Stromal cell of bone marrow (primary cell): Measurements from ENCODE around the gene CDX2.
A peak's percentile ranks its signal among the peaks of the same experiment; 100 is the strongest.
"Not testable (repeated sequence)": the region's sequence is repeated elsewhere in the genome, so short reads cannot be mapped to it uniquely, and the experiment has no call there.

Source experiments
- DNase-seq: peaks from one replicate; pipeline ENCODE4 v3.0.0-alpha.2; 2012; ENCODE audit warnings: low read depth

Gene CDX2

DNA sequence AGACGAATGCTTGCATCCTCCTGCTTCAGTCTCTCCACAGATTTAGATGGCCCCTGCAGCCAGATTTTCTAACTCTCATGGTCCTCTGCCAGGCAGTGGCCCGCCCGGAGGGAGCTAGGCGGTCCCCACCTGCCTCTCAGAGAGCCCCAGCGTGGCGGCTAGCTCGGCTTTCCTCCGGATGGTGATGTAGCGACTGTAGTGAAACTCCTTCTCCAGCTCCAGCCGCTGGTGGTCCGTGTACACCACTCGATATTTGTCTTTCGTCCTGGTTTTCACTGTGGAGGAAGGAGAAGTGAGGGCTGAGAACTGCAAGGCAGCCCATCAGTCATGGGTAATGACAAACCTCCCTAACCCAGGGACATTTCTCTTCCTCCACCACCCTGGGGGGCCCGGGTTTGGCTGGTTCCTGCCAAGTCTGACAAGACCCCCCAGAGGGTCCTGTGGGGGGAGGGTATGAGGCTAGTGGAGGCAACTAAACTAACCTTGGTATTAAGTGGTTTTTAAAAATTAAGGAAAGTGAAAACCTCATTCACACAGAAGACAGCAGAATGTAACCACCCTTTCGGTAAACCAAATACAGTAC is 4.3 kb downstream of the CDX2 start:
- DNase-seq: no peak

DNA sequence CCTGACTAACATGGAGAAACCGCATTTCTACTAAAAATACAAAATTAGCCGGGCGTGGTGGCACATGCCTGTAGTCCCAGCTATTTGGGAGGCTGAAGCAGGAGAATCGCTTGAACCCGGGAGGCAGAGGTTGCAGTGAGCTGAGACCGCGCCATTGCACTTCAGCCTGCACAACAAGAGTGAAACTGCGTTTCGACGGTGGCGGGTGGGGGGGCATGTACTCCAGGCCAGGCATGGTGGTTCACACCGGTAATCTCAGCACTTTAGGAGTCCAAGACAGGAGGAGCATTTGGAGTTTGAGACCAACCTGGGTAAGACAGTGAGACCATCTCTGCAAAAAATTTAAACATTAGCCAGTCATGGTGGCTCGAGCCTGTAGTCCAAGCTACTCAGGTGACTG is 4.9 kb downstream of the CDX2 start:
- DNase-seq: not testable (repeated sequence)

DNA sequence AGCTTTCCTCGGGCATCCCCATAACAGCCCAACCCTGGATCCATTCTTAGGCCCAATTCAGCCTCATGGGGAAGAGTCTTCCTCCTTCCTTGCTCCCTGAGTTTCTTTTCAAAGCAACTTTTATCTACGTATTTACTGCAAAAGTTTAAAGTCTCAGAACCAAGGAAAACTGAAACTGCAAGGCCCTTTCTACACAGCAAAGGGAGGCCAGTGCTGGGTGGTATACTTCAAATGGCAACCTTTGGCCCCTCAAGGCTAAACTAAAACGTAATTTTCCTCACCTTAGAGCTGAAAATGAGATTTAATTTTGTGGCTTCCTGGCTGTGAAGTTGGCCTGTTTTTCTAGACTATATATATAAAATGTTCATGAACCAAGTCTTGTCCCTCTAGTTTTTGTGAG is 5.6 kb downstream of the CDX2 start:
- DNase-seq: no peak

DNA sequence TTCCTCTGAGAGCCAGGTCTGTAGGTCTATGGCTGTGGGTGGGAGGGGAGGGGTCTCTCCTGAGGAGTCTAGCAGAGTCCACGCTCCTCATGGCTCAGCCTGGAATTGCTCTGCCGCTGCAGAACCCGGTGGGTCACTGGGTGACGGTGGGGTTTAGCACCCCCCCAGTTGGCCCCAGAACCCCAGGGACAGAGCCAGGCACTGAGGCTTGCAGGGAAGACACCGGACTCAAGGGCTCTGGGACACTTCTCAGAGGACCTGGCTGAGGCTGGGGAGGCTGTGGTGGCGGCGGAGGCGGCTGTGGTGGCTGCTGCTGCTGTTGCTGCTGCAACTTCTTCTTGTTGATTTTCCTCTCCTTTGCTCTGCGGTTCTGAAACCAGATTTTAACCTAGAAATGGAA is 6.1 kb downstream of the CDX2 start:
- DNase-seq: no peak

DNA sequence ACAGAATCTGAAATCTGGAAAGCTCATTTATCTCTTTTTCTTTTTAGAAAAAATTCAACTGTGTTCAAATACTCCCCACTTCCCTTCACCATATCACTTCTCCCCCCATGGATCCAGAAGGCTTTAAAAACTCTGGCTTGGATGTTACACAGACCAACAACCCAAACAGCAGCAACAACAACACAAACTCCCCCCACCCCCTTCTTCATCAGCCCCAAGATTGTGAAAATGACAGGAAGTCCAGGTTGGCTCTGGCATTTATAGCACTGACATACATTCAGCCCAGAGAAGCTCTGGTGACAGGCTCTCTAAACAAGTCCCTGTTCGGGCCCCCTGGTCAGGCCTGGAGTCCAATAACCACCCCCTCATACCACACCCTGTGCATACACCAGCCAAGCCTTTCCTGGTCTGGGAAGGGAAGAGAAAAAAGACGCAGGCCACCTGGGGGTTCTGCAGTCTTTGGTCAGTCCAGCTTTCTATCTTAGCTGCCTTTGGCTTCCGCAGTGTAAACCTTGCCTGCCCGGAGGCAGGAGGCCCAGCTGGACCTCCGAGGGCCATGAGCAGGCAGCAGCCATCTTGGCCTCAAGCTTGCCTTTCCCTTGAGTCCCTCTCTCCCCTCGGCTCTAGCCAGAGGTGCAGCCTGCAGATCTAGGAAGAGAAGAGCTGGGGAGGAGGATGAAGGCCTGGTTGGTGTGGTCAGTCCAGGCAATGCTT is 6.8 kb downstream of the CDX2 start:
- no peak for DNase-seq

DNA sequence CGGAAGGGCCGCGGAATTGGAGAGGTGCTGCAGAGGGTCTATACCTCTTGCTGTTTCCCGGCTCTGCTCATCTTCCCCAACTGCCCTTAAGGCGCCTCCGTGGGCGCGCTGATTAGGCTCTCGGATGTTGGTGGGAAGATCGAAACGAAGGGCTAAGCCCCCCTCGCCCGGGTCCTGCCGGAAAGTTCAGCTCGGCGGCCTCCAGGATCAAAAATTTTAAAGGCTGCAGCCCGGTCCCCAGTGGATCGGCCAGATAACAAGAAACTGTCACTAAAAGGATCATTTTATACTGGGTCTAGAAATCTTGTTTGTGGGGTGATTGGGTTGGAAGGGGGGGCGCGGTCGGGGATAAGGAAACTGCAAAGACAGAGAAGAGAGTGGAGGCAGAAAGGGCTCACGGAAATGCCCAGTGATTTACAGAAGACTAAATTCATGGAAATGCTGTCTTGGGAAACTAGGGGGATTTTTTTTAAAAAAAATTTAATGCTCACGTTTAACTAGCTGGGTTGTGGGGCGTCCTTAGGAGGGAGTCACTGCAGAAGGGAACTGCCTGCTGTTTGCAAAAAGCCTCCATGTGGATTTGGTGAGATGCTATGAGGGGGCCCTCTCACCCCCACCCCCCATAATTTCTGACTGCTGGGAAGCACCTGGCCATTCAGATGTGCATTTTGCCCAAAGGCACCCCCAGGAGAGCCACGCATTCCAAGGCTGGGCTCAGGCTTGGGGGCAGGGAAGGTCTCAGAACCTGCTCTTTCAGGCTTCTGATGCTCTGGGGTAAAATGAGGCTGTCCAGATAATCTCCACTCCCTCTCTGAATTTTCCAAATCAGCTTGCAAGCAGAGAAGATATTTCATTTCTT is 7.7 kb downstream of the CDX2 start:
- DNase-seq: no peak

DNA sequence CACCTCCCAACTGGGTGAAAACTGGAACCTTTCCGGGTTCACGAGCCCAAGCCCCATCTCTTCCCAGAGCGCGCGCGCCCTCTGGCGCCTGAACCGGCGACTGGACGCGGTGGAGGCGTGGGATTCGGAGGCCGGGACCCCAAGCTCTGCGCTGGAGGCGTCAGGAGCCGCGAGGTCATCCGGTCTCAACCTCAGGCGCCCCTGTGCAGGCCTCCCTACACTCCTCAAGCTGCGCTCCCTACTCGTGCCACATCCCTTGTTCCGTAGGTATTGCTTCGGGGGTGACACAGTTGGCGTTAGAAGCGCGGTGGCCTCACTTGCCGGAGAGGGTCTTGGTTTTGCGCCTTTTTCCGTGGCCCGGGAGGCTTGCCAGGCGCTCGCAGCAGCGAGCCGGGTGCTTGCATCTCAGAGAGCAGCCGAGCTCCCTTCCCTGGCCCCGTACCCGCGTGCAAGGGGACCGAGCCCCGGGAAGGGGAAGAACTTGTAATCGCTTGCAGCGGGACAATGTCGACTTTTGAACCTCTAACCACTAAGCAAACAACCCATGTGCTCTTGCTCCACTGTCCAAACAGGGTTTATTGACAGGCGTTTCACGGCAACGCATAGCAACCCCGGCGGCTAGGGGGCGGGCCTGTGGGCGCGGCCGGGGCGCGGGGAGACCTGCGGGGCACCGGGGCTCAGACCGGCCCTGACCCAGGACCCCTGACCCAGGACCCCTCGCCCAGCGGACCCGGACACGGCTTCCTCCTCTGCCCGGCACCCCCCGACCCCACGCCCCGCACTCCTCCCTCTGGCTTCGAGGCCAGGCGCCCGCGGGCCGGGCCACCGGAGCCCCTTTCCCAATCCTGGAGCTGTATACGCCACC is 8.5 kb downstream of the CDX2 start:
- peak; percentile 13 for DNase-seq

DNA sequence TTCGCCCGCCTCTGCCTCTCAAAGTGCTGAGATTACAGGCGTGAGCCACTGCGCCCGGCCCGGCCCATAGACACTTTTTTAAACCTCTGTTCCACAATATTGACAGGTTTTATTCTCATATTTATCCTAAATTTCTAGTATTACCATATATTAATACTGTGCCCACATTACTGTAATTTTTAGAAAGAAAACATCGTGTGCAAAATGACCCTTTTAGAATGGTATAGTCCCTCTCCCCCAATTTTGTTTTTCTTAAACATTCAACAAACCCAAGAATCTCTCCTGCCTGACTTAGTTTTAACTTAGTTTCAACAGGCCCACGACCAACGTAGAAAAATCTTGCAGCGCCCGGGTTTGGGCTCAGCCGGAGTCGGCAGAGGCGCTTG is 9.1 kb downstream of the CDX2 start:
- DNase-seq: no peak

DNA sequence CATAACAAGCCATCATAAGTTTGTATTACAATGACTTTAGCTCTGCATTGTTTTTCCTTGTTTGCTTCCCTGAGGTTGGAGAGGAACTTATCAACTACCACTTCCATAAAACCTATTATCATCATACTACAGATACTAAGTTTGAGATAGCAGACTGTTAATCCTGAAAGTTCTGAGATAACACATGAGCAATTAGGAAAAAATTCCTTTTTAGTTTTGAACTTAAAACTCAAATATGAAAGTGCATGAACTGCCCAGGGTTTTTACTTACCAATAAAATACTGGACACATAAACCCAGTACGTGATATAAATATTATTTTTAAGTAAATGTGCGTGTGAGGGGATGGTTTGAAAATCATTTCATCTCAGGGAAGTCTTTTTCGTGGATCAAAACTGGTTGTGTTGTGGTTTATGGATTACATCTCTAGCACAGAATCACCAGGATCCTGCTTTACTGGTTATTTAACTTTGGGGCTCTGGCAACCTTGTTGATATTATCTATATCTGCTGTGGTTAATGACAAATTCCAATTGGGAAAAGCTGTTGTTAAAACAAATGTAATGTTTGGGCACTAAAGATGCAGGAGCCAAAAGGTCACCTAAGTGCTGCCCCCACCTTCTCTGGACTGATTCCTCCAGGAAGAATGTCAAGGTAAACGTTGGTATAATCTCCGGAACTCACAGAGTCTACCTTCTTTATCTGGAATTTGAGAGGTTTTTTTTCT is 12.4 kb downstream of the CDX2 start:
- DNase-seq: no peak

DNA sequence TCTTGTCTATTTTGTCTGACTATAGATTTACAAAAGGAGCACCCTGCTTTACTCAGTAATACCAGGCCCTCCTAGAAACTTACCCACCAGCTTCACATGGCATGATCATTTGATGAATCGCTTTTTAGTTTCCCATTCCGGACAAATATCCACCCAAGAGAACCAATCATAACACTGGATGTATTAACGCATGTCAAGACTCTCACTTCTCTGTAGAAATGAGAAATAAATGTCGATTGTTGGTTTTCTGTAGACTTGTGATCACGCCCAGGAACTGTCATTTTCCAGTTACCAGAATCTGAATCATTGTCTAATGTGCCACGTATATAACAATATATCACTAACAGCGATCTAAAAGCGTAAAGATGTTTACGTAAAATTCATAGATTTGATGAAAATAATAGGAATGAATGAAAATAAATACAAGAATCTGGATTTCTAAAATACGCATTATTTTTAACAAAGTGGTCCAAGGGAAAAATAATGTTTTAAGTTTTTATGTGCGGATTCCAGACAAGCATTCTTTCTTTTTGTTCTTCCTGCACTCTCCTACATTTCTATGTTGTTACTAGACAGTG is 14.0 kb downstream of the CDX2 start:
- DNase-seq: no peak

DNA sequence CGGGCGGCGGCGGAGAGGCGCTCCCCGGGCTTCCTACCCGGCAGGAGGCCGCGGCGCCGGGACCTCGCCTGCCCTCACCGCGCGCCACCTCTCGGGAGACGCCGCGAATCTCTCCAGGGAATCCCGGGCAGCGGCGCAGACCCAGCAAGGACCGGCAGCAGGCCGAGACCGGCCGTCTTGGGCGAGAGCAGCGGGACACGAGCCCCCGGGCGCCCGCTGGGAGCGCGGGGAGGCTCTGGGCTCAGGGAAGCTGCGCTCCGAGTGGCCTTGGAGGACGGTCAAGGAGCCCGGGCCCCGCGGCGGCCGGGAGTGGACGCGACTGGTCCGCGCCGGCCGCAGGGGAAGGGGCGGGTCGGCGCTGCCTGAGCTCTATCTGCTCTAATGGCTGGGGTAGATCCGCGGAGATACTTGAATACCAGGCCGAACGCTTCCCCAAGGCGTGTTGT is 14.7 kb downstream of the CDX2 start:
- no peak for DNase-seq

DNA sequence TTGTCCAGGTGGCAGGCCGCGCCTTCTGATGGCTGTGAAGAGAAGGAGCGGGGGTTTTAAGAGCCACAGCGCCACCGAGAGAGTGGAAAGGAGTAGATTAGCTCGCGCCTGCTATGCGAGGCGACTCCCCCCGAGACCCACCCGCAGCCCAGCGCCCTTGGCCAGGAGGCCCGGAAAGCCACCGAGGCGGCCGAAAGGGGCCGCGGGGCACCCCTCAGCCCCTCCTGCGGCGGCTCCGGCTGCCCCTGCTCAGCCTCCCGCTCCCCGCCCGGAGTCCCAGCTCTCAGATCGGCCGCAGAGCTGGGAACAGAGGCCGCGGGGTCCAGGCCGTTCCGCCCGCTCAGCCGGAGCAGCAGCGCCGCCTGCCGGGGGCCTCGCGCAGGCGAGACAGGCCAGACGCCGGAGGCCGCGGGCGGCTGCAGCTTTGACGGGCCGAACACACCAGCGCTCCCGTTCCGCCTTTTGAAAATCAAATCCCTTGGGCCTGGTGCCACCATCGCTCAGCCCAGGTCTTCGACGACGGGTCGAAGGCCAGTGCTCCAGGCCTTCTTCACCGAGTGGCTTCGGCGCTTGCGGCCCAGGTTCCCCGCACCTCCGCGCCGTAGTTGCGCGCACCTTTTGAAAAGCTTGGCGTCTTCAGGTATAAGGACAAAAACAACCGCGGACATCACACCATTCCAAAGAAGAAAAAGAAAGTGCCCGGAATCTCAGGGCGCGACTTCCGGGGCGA is 15.3 kb downstream of the CDX2 start:
- DNase-seq: peak; percentile 25

DNA sequence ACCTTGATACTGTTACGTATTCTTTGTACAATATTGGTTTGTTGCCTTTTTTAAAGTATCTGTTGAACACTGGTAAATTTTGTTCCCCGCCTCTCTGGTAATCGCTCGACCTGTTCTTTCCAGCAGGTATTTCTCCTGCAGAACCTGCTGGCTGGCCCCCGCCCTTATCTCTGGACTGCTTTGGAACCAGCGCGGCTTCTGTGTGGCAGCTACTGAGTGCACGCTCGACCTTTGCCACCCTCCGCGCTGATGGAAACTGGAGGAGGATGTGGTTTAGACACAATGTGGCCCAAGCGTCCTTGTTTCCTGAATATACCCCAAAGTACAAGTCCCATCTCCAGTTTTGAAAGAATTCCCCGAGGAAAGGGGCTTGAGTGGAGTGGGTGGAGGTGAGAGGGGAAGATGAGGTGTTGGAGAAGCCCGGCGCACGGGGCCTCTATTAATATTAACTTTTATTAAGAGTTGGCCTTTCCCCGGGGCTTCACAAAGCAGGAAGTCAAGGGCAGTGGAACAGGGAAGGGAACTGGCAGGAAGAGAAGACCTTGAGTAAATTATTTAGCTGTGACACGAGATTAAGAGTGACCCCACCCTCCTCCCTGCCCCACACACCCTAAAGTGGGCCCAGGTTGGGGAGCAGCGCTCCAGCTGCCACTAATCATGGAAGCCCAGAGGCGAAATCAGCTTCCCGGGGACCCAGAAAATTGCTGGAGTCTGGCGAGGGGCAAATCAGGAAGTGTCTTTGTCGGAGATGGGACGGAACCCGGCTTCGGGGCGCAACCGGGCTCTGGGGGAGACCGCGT is 16.0 kb downstream of the CDX2 start:
- DNase-seq: no peak

DNA sequence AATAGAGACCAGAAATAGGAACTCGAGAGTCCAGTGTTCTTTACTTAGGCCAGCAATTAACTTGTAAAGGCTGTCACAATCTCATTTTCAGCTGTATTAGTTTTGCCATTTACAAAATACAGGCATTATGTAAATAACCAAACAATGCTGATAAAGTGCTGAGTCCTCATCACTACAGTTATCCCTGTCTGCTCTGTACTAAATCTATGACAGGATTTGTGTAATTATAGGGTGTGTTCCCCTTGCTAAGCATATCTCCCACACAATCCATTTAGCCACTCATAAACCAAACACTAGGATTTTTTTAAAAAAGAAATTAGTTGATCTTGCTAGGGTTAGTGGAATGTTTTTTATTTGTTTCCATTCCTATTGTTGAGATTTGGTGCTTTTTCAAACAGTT is 26.1 kb downstream of the CDX2 start:
- DNase-seq: no peak

DNA sequence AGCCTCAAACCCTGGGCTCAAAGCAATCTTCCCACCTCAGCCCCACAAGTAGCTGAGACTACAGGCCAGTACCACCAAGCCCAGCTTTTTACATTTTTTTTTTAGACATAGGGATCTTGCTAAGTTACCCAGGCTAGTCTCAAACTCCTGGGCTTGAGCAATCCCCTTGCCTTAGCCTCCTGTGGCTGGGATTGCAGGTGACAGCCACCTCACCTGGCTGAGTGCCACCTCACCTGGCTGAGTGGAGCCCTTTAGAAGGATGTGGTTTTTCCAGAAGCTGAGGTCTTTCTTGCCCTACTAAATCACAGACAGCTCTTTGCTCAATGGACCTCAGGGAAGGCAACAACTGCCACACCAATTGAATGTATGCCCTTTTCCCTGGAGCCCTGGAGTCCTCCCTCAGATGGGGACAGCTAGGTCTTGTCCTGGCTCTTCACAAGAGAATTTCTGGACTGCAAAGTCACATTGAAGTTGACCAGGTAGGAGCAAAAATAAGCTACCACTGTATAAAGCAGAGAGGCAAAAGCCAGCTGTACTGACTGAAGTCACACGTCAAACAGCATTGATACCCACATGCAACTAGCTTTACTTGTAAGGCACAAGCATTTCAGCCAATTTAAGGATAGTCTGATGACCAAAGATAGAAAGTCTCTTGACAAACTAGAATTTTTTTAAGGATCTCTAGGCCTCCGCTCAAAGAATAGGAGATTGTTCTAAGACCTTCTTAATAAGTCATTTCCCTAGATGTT is 35.4 kb downstream of the CDX2 start:
- no peak for DNase-seq

DNA sequence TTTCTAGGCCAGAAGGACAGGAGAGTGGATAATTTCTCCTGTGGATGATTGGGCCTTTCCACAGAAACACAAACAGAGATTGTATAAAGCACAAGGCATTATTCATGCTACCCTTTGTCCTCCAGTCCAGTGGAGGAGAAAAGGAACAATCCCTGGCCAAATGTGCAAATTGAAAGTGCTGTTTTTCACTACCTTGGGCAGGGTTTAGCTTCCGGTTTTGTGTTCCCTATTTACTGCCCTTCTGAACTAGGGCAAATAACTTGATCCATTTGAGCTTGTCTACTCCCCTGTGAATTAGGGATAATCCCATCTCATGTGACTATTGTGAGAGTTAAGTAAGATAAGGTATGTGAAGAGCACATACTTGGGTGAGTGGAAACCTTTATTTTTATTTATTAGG is 36.0 kb downstream of the CDX2 start:
- no peak for DNase-seq

DNA sequence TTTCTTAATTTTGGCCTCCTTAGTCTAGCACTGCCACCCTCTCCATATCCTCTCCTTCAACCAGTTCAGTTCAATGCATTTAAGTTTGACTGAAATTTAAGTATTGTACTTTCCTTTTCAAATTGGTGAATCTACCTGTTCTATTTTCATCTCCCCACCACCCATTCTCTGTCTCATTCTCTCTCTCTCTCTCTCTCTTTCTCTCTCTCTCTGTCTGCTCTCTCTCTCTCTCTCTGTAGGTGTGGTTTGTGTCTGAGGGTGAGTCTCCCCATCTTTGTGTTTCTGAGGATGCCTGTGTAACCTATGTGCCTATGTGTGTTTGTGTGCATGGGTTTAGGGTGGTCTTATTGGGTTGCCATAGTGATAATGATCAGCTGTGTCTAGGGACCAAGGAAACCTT is 39.2 kb downstream of the CDX2 start:
- no peak for DNase-seq

DNA sequence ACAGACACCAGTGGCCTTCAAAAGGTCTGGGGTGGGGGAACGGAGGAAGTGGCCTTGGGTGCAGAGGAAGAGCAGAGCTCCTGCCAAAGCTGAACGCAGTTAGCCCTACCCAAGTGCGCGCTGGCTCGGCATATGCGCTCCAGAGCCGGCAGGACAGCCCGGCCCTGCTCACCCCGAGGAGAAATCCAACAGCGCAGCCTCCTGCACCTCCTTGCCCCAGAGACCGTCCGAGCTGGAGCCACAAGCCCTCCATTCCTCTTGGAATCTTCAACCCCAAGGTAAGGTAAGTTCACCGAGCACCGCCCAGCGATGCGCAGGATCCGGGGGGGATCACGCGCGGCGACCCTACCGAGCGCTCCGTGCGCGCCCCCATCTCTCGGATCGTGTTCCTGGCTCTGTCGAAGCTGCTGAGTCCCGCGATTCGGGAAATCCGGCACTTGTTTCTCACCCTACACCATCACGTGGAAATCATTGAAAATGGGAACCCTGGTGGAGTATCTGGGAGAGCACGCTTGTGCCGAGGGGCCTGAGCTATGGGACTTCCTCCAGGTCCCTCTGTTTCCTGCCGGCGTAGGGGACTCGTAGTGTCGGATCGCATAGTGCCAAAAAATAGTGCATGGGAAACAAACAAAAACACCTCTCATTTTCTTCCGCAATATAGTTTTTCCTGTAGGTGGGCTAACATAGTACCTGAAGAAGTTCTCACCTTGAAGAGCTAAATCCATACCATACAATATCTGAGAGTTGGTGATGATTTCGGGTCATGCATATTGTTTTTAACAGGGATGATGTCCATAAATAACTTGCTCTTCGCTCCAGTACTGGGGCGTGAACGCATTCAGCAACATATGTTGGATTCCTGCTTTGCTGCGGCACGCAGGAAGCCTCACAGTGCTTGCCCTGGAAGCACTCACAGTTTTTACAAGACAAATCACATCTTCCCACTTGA is 40.0 kb downstream of the CDX2 start:
- no peak for DNase-seq
